HG02870 (cell line): ENCODE data around the gene ZSCAN1.

Experiments
- ATAC-seq: cut with Tn5 transposase; IDR thresholded peaks from one replicate; pipeline ENCODE4 v1.9.1; 2021; ENCODE audit warnings: mild to moderate bottlenecking, moderate library complexity; ENCODE audit not compliant: unreplicated experiment

Gene ZSCAN1

GRCh38 chr19:58067240-58067912 is 33.6 kb downstream of the ZSCAN1 start:
- ATAC-seq: no peak

- ATAC-seq: no peak
Observed at GRCh38 chr19:58079792-58080191, 46.0 kb downstream of the ZSCAN1 start.

- no peak for ATAC-seq
Observed at GRCh38 chr19:58083021-58083420, 49.2 kb downstream of the ZSCAN1 start.

GRCh38 chr19:58084596-58085347 is 50.9 kb downstream of the ZSCAN1 start:
- no peak for ATAC-seq

- ATAC-seq: no peak
Observed at GRCh38 chr19:58085348-58085875, 51.6 kb downstream of the ZSCAN1 start.

DNA sequence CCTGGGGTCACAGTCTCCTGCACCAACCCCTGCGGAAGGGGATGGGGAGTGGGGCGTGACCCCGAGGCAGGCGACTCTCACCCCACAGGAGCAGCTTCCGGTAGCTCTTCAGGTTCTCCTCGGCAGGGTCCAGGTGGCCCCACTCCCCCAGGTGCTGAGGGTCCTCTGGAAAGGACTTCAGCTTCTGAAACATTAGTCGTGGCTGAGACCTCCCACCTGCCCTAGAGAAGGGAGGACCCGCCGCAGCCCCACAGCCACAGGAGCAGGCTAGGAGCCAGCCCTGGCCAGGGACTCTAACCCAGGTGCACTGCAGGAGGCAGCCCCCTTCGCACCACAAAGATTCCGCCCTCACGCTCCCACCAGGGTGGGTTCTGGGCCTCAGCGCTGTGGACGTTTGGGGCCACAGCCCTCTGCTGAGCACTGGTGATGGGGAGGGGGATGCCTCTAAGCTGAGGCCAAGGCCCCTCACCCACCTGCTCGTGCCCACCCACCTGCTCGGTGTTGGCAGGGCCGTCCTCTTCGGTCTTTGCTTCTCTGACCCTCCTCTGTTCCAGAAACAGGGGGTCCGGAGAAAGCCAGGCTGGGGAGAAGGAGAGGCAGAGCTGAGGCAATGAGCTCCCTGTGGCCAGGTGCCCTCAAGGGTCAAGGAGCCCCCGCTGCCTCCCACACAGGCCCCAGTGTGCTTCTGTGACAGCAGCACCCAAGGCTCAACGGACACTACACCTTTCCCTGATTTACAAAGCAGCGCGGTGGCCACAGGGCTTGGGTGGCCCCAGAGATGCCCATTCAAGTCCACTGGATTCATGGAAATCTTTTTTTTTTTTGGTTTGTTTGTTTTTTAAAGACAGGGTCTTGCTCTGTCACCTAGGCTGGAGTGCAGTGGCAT is 53.2 kb downstream of the ZSCAN1 start:
- ATAC-seq: no peak

- no peak for ATAC-seq
Observed at GRCh38 chr19:58088521-58089052, 54.8 kb downstream of the ZSCAN1 start.

- no peak for ATAC-seq
Observed at GRCh38 chr19:58089846-58090245, 56.0 kb downstream of the ZSCAN1 start.

GRCh38 chr19:58091251-58091995 is 57.6 kb downstream of the ZSCAN1 start:
- no peak for ATAC-seq

GRCh38 chr19:58093071-58093470 is 59.2 kb downstream of the ZSCAN1 start:
- no peak for ATAC-seq

DNA sequence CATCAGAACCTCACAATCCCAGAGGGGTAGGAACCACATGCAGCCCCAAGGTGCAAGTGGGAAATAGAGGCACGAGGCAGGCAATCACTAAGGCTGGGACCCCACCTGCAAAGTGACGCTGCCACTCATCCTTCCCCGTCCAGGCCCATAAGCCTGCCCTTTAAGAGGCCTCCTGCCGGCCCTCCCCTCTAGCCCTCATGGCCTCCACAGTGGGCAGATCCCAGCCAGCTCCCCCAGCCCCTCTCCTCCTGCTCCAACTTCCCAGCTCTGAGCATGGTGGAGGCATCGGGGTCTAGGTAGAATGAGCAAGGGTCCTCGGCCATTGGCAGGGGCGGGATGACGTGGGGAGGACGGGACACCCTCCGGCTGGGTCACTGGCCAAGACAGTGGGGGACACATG is 61.5 kb downstream of the ZSCAN1 start:
- no peak for ATAC-seq

DNA sequence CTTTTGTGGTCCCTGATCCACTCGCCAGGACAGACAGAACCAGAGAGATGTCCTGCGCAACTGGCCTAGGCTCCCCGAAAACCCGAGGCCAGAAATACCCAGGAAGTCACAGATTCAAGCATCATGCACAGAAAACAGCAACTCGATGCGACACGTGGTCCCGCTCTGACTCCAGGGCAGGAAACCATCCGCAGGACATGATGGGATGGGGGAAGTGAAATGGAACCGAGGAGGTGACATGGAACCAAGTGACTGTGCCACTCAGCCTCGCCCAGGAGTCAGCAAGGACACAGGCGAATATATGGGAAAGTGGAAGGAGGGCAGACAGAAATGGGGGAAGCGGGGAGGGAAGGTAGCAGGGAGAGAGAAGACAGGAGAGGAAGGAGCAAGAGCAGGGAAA is 63.1 kb downstream of the ZSCAN1 start:
- no peak for ATAC-seq

GRCh38 chr19:58097349-58097748 is 63.5 kb downstream of the ZSCAN1 start:
- no peak for ATAC-seq

DNA sequence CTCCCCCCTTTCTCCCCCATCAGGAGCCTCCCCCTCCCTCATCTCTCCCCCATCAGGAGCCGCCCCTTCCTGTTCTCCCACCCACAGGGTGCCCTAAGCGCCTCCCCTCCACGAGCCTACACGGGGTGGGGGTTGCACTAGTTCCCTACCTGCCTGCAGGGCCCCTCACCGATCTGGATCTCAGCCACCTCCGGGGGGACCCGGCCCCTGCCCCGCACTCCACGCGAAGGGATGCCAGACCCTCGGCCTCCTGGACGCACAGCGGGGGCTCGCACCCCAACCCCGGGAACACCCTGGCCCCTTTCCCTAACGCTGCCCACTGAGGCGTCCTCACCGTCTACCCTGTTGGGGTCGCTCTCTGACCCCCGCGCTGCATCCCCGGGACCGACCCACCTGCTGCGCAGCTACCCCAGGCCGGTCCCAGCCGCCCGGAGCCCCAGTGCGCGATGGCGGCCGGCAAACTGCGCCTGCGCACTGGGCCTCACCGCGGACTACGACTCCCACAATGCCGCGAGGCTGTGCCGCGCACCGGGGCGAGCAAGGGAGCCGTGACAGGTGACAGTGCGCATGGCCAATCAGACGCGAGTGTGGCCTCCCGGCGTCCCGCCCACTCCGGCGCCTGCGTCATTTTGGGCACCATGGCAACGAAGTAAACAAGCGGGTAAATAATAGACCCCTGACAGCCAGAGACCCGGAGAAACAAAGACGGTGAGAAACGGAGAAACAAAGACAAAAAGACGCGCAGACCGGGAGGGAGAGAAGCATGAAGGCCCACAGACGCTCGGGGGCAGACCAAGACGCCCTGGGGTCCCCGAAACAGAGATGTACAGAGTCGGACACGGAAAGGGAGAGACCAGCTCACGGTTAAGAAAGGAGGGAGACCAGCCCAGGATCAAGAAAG is 64.2 kb downstream of the ZSCAN1 start, which contains the start of gene ZSCAN18:
Gene ZSCAN18, minus strand, starts transcription at position 451 of the 901 bp plus-strand sequence. CDS start 7,964 bp downstream, outside the sequence.
- peak; percentile 59 for ATAC-seq

DNA sequence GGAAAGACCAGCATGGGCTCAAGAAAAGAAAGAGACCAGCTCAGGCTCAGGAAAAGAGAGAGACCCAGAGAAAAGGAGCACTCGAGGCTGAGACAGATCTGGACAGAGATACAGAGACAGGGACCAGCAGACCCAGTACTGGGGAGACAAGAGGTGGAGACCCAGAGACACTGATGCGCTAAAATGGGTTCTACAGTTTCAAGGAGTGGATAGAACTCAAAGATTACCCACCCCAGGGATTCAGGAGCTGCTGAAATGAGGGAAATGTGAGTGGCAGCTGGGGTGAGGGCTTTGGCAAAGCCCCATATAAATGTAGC is 64.8 kb downstream of the ZSCAN1 start:
- ATAC-seq: no peak
